Activated T-helper 2 cell treated with anti-CD3 and anti-CD28 coated beads, Interferon-gamma antibody, Interleukin-2, Interleukin-4, amounts not matched to agents 10 μg/mL and 5 μg/mL and 100 μg/mL, durations not matched to agents 14 hours and 24 hours and 36 hours (primary cell): Measurements from ENCODE around the gene ZNF514. TPM values are rescaled to one million over a fixed set of nuclear protein-coding genes. Genes with fewer than 3 reads are reported as not detected.
"Not testable (repeated sequence)": the region's sequence is repeated elsewhere in the genome, so short reads cannot be mapped to it uniquely, and the experiment has no call there.

Experiments
- DNase-seq: peaks from one replicate; pipeline ENCODE4 v3.0.0; 2021; ENCODE audit warnings: low spot score
- H3K27ac Mint-ChIP-seq: one replicate; pipeline ENCODE4 v1.8.0; 2021; ENCODE audit warnings: mixed read lengths
- H3K27me3 Mint-ChIP-seq: one replicate; pipeline ENCODE4 v1.8.0; 2021; ENCODE audit warnings: low read depth, mixed read lengths
- H3K36me3 Mint-ChIP-seq: one replicate; pipeline ENCODE4 v1.8.0; 2021; ENCODE audit warnings: low read depth, mixed read lengths
- H3K4me1 Mint-ChIP-seq: one replicate; pipeline ENCODE4 v1.8.0; 2021; ENCODE audit warnings: low read depth, mixed read lengths
- H3K4me3 Mint-ChIP-seq: one replicate; pipeline ENCODE4 v1.8.0; 2021; ENCODE audit warnings: low read depth, mild to moderate bottlenecking, moderate library complexity, mixed read lengths
- H3K9me3 Mint-ChIP-seq: one replicate; pipeline ENCODE4 v1.8.0; 2021; ENCODE audit warnings: mixed read lengths
- intact Hi-C: fragments of 100-400 bp; cut with micrococcal nuclease; formaldehyde crosslinking; loops from one replicate; pipeline ENCODE4 v1.15.1; 2023
- total RNA-seq: library from RNA; stranded (reverse); gene quantifications from 2 replicates; pipeline ENCODE4 v1.2.3, GENCODE V29; 2022

Gene ZNF514
- 9.8 and 10.4 TPM in 2 replicates for total RNA-seq

- Mint-ChIP-seq H3K36me3 (peaks cover 23% of the 10 kb centered on the region), H3K4me3 (peak within 1 kb of the TSS; percentile 88), H3K9me3 (peaks cover 13% of the 10 kb centered on the region), H3K4me1 (peaks cover 13% of the 10 kb centered on the region), H3K27me3 (no peaks in the 10 kb centered on the region), H3K27ac (peak within 1 kb of the TSS; percentile 75)
- peak; percentile 73 for DNase-seq
- intact Hi-C loops: no loop called here
Observed at GRCh38 chr2:95159690-95160449, at the start of gene ZNF514. Gene ZNF514 (minus strand): TSS chr2:95159848. CDS start chr2:95153253, 6,595 bp downstream.

GRCh38 chr2:95208106-95208505 is 48.5 kb upstream of the ZNF514 start:
- Mint-ChIP-seq H3K27ac (peak overlapping the region; percentile 14), H3K36me3 (peaks cover 47% of the 10 kb centered on the region), H3K27me3 (no peaks in the 10 kb centered on the region), H3K9me3 (peaks cover 46% of the 10 kb centered on the region), H3K4me1 (peaks cover 17% of the 10 kb centered on the region), H3K4me3 (peak overlapping the region; percentile 87)
- DNase-seq: no peak
- intact Hi-C loops: loop anchor here (5.0 kb wide), 1 partner anchor 181 kb away; the partner anchor contains the start of gene MAL

GRCh38 chr2:95207111-95207961 is 47.7 kb upstream of the ZNF514 start, which contains the start of gene ZNF892:
Gene ZNF892 (plus strand): TSS chr2:95207521. CDS start chr2:95207816, 295 bp downstream.
- peak within 1 kb of the TSS; percentile 87 for H3K4me3 Mint-ChIP-seq
- peaks cover 40% of the 10 kb centered on the region for H3K36me3 Mint-ChIP-seq
- H3K4me1 Mint-ChIP-seq: peaks cover 17% of the 10 kb centered on the region
- H3K27ac Mint-ChIP-seq: peak within 1 kb of the TSS; percentile 60
- intact Hi-C loops: loop anchor here (1.0 to 5.0 kb wide), 3 partner anchors 42 to 180 kb away; partner anchors contain the start of genes MAL, MRPS5 and ZNF2
- no peaks in the 10 kb centered on the region for H3K27me3 Mint-ChIP-seq
- DNase-seq: peak; percentile 75
- H3K9me3 Mint-ChIP-seq: peaks cover 39% of the 10 kb centered on the region

- H3K4me3 Mint-ChIP-seq: peak overlapping the region; percentile 87
- H3K9me3 Mint-ChIP-seq: peaks cover 29% of the 10 kb centered on the region
- H3K27me3 Mint-ChIP-seq: no peaks in the 10 kb centered on the region
- H3K36me3 Mint-ChIP-seq: peaks cover 29% of the 10 kb centered on the region
- H3K4me1 Mint-ChIP-seq: peaks cover 17% of the 10 kb centered on the region
- H3K27ac Mint-ChIP-seq: no peak overlapping the region
- DNase-seq: no peak
- intact Hi-C loops: loop anchor here (5.0 kb wide), 1 partner anchor 179 kb away; the partner anchor contains the start of gene MAL
Observed at GRCh38 chr2:95206096-95206495, 46.4 kb upstream of the ZNF514 start.

- H3K9me3 Mint-ChIP-seq: peaks cover 17% of the 10 kb centered on the region
- no peak overlapping the region for H3K27ac Mint-ChIP-seq
- peaks cover 17% of the 10 kb centered on the region for H3K4me1 Mint-ChIP-seq
- H3K4me3 Mint-ChIP-seq: no peak overlapping the region
- H3K36me3 Mint-ChIP-seq: peaks cover 17% of the 10 kb centered on the region
- intact Hi-C loops: no loop called here
- no peaks in the 10 kb centered on the region for H3K27me3 Mint-ChIP-seq
- no peak for DNase-seq
Observed at GRCh38 chr2:95204396-95204795, 44.7 kb upstream of the ZNF514 start.

- no peak for DNase-seq
- intact Hi-C loops: no loop called here
Observed at GRCh38 chr2:95203911-95204310, 44.3 kb upstream of the ZNF514 start.

GRCh38 chr2:95192956-95193355 is 33.3 kb upstream of the ZNF514 start:
- H3K4me3 Mint-ChIP-seq, H3K27ac Mint-ChIP-seq, intact Hi-C loops, H3K27me3 Mint-ChIP-seq, H3K4me1 Mint-ChIP-seq, H3K9me3 Mint-ChIP-seq, H3K36me3 Mint-ChIP-seq: not testable (repeated sequence)
- peak; percentile 22 for DNase-seq

More at GRCh38 chr2:95203911-95204310, 44.3 kb upstream of the ZNF514 start:
- no peaks in the 10 kb centered on the region for H3K27me3 Mint-ChIP-seq
- no peak overlapping the region for H3K27ac Mint-ChIP-seq
- H3K36me3 Mint-ChIP-seq: peaks cover 12% of the 10 kb centered on the region
- no peak overlapping the region for H3K4me3 Mint-ChIP-seq
- H3K4me1 Mint-ChIP-seq: peaks cover 14% of the 10 kb centered on the region
- peaks cover 12% of the 10 kb centered on the region for H3K9me3 Mint-ChIP-seq

GRCh38 chr2:95185973-95186372 is 26.3 kb upstream of the ZNF514 start:
- H3K27ac Mint-ChIP-seq: no peak overlapping the region
- H3K4me3 Mint-ChIP-seq: no peak overlapping the region
- peaks cover 36% of the 10 kb centered on the region for H3K9me3 Mint-ChIP-seq
- no peak for DNase-seq
- no peaks in the 10 kb centered on the region for H3K4me1 Mint-ChIP-seq
- intact Hi-C loops: no loop called here
- H3K27me3 Mint-ChIP-seq: peaks cover 2% of the 10 kb centered on the region
- H3K36me3 Mint-ChIP-seq: peaks cover 30% of the 10 kb centered on the region

- Mint-ChIP-seq H3K27ac (no peak overlapping the region), H3K9me3 (peaks cover 42% of the 10 kb centered on the region), H3K36me3 (peaks cover 38% of the 10 kb centered on the region), H3K4me1 (no peaks in the 10 kb centered on the region), H3K4me3 (no peak overlapping the region), H3K27me3 (peaks cover 2% of the 10 kb centered on the region)
- intact Hi-C loops: no loop called here
- DNase-seq: no peak
Observed at GRCh38 chr2:95185197-95185596, 25.5 kb upstream of the ZNF514 start.

GRCh38 chr2:95181774-95182173 is 22.1 kb upstream of the ZNF514 start:
- Mint-ChIP-seq H3K36me3 (peaks cover 70% of the 10 kb centered on the region), H3K27ac (no peak overlapping the region), H3K4me3 (no peak overlapping the region), H3K4me1 (no peaks in the 10 kb centered on the region), H3K27me3 (no peaks in the 10 kb centered on the region), H3K9me3 (peaks cover 60% of the 10 kb centered on the region)
- intact Hi-C loops: no loop called here
- DNase-seq: no peak

GRCh38 chr2:95179451-95179850 is 19.8 kb upstream of the ZNF514 start:
- intact Hi-C loops: no loop called here
- no peak overlapping the region for H3K4me3 Mint-ChIP-seq
- peaks cover 79% of the 10 kb centered on the region for H3K36me3 Mint-ChIP-seq
- H3K9me3 Mint-ChIP-seq: peaks cover 50% of the 10 kb centered on the region
- no peaks in the 10 kb centered on the region for H3K4me1 Mint-ChIP-seq
- H3K27ac Mint-ChIP-seq: no peak overlapping the region
- DNase-seq: no peak
- H3K27me3 Mint-ChIP-seq: no peaks in the 10 kb centered on the region

- Mint-ChIP-seq H3K4me3 (no peak overlapping the region), H3K9me3 (peaks cover 8% of the 10 kb centered on the region), H3K27me3 (no peaks in the 10 kb centered on the region), H3K4me1 (no peaks in the 10 kb centered on the region), H3K27ac (no peak overlapping the region), H3K36me3 (peaks cover 31% of the 10 kb centered on the region)
- intact Hi-C loops: no loop called here
- DNase-seq: no peak
Observed at GRCh38 chr2:95174031-95174542, 14.4 kb upstream of the ZNF514 start.
